Keratinocyte (primary cell): Measurements from ENCODE around the gene COL1A2. TPM values are rescaled to one million over a fixed set of nuclear protein-coding genes. Genes with fewer than 3 reads are reported as not detected.

Source experiments
- DNase-seq: peaks from one replicate; pipeline ENCODE4 v3.0.0-alpha.2; 2011; ENCODE audit warnings: low read depth, missing footprints, low spot score
- FAIRE-seq: peaks from 2 replicates; lab custom pipeline; 2011; peaks lifted over from hg19 to GRCh38; lab: Jason Lieb, UNC
- H2AFZ ChIP-seq: 2 replicates; pipeline ENCODE4 v1.6.0; 2012; ENCODE audit warnings: low read length, control low read depth, inconsistent platforms; ENCODE audit not compliant: control insufficient read depth
- H3K27ac ChIP-seq: 2 replicates; pipeline ENCODE4 v1.5.1; 2011; ENCODE audit warnings: low read length; ENCODE audit not compliant: control insufficient read depth, insufficient read depth
- H3K27me3 ChIP-seq: 3 replicates; pipeline ENCODE4 v1.6.0; 2011; ENCODE audit warnings: low read length; ENCODE audit not compliant: control insufficient read depth, insufficient read depth; ENCODE audit errors: extremely low read depth
- H3K36me3 ChIP-seq, 2 experiments: 2 replicates in 1 of 2; 3 replicates in 1 of 2; pipeline ENCODE4 v1.5.1; 2011; ENCODE audit warnings: low read length in 2 of 2, mild to moderate bottlenecking in 1 of 2; ENCODE audit not compliant: control insufficient read depth in 2 of 2, insufficient read depth in 2 of 2; ENCODE audit errors: extremely low read depth in 1 of 2
- H3K4me1 ChIP-seq: 3 replicates; pipeline ENCODE4 v1.5.1; 2011; ENCODE audit warnings: low read length; ENCODE audit not compliant: control insufficient read depth, insufficient read depth; ENCODE audit errors: extremely low read depth
- H3K4me2 ChIP-seq: 3 replicates; pipeline ENCODE4 v1.6.0; 2011; ENCODE audit warnings: low read depth, low read length; ENCODE audit not compliant: control insufficient read depth, insufficient read depth; ENCODE audit errors: extremely low read depth
- H3K4me3 ChIP-seq, 3 experiments: fragments of 200-600 bp in 1 of 3; sonication (generic) in 1 of 3; 2 replicates in 2 of 3; 3 replicates in 1 of 3; pipeline ENCODE4 v1.5.1; 2011 to 2016; ENCODE audit warnings: low read length in 3 of 3, mild to moderate bottlenecking in 3 of 3, control low read depth in 2 of 3, inconsistent platforms in 1 of 3, low read depth in 1 of 3, mixed read lengths in 1 of 3, mixed run types in 1 of 3, moderate library complexity in 1 of 3; ENCODE audit not compliant: control insufficient read depth in 2 of 3, insufficient read depth in 2 of 3; ENCODE audit errors: extremely low read depth in 1 of 3
- H3K79me2 ChIP-seq: 2 replicates; pipeline ENCODE4 v1.6.0; 2012; ENCODE audit warnings: low read length; ENCODE audit not compliant: control insufficient read depth, insufficient read depth
- H3K9ac ChIP-seq: 3 replicates; pipeline ENCODE4 v1.6.0; 2011; ENCODE audit warnings: low read length; ENCODE audit not compliant: control insufficient read depth, insufficient read depth; ENCODE audit errors: extremely low read depth
- H3K9me1 ChIP-seq: 3 replicates; pipeline ENCODE4 v1.6.0; 2011; ENCODE audit warnings: low read length; ENCODE audit not compliant: control insufficient read depth, insufficient read depth; ENCODE audit errors: extremely low read depth
- H3K9me3 ChIP-seq: 2 replicates; pipeline ENCODE4 v1.5.1; 2012; ENCODE audit warnings: low read depth, low read length; ENCODE audit not compliant: control insufficient read depth
- H4K20me1 ChIP-seq: 3 replicates; pipeline ENCODE4 v1.6.0; 2011; ENCODE audit warnings: low read length; ENCODE audit not compliant: control insufficient read depth, insufficient read depth; ENCODE audit errors: extremely low read depth
- EZH2 ChIP-seq: IDR thresholded peaks from one replicate; pipeline ENCODE4 v1.6.1; 2012; ENCODE audit warnings: inconsistent platforms, mild to moderate bottlenecking, low read length, moderate library complexity
- dilution Hi-C: fragments of 300-500 bp; cut with MboI; formaldehyde crosslinking; loops from one replicate; pipeline ENCODE4 v1.7.0; 2020; ENCODE audit warnings: low sequenced_read_pairs; ENCODE audit not compliant: extremely low pct_ligation_motif_present
- polyA plus RNA-seq, 5 experiments: library from polyadenylated mRNA; depleted of rRNA in 3 of 5; stranded (reverse) in 3 of 5; stranded (forward) in 1 of 5; unstranded in 1 of 5; fragments of >200 nt; gene quantifications; 1 replicate in 1 of 5; 2 replicates in 3 of 5; 3 replicates in 1 of 5; pipeline versions ENCODE4 v1.2.1 to v1.2.3, GENCODE V29; 2011 to 2012; ENCODE audit warnings: missing spikeins in 2 of 5, low read depth in 1 of 5, low replicate concordance in 1 of 5
- TF ChIP-seq, protein P1 (sequence below), 3 experiments: IDR thresholded peaks in 1 of 3; conservative IDR thresholded peaks in 1 of 3; optimal IDR thresholded peaks in 1 of 3; 2 replicates in 2 of 3; 3 replicates in 1 of 3; pipeline versions ENCODE3 to v1.5.1; 2011; ENCODE audit warnings: low read length in 3 of 3, mild to moderate bottlenecking in 3 of 3, moderate library complexity in 2 of 3, control low read depth in 1 of 3, inconsistent platforms in 1 of 3; ENCODE audit not compliant: insufficient read depth in 2 of 3; ENCODE audit errors: extremely low read depth in 1 of 3

Gene COL1A2
- polyA plus RNA-seq, 1 donor (not counting 4 experiments of a cell fraction or from before 2014, with no cell fraction given), result 0.13 TPM

DNA sequence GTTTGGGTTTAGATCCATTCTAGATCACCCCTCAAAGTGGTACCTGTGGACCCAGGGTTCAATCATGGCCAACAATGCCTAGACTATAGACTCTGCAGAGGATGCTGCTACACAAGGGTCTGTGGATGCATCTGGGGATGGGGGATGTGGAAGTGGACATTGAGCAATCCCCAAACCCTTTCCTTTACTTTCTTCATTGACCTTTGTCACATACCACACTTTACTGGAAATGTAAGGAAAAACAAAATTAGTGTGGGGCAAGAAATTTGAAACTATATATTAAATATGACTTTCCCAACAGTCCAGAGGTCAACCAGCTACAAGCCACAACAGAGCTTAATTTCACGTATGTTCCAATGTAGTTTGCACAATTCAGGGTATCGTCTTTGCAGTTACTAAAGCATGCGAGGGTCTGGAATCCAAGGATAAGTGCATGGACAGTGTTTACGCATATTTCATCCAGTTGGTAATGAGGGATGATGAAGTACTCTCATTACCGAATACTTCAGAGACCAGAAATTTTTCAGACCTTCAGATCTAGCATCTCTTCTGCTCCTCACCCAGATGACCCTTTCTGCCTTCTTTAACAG is 81.7 kb downstream of the COL1A2 start:
- H4K20me1 ChIP-seq, result no peaks in the 10 kb centered on the region
- no peak overlapping the region for H3K27ac ChIP-seq
- no peak for DNase-seq
- H3K4me2 ChIP-seq, result no peak overlapping the region
- H3K79me2 ChIP-seq, result no peaks in the 10 kb centered on the region
- H3K9me3 ChIP-seq, result no peaks in the 10 kb centered on the region
- no peak overlapping the region for H2AFZ ChIP-seq
- no peaks in the 10 kb centered on the region for H3K36me3 ChIP-seq
- peaks cover 2% of the 10 kb centered on the region for H3K27me3 ChIP-seq
- H3K4me3 ChIP-seq, result no peak overlapping the region
- TF ChIP-seq, protein P1, sequence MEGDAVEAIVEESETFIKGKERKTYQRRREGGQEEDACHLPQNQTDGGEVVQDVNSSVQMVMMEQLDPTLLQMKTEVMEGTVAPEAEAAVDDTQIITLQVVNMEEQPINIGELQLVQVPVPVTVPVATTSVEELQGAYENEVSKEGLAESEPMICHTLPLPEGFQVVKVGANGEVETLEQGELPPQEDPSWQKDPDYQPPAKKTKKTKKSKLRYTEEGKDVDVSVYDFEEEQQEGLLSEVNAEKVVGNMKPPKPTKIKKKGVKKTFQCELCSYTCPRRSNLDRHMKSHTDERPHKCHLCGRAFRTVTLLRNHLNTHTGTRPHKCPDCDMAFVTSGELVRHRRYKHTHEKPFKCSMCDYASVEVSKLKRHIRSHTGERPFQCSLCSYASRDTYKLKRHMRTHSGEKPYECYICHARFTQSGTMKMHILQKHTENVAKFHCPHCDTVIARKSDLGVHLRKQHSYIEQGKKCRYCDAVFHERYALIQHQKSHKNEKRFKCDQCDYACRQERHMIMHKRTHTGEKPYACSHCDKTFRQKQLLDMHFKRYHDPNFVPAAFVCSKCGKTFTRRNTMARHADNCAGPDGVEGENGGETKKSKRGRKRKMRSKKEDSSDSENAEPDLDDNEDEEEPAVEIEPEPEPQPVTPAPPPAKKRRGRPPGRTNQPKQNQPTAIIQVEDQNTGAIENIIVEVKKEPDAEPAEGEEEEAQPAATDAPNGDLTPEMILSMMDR (optimal IDR thresholded peaks at IDR 0.05 in 1 of 3, IDR thresholded peaks at IDR 0.05 in 1 of 3, conservative IDR thresholded peaks at IDR 0.05 in 1 of 3; ENCODE audit: extremely low read depth in 1 of 3, insufficient read depth in 2 of 3, low read length in 3 of 3), result no peak
- TF ChIP-seq EZH2, result no peak
- no peaks in the 10 kb centered on the region for H3K4me1 ChIP-seq
- H3K9ac ChIP-seq, result no peak overlapping the region
- dilution Hi-C loops, result no loop called here
- no peak for FAIRE-seq
- H3K9me1 ChIP-seq, result no peaks in the 10 kb centered on the region

DNA sequence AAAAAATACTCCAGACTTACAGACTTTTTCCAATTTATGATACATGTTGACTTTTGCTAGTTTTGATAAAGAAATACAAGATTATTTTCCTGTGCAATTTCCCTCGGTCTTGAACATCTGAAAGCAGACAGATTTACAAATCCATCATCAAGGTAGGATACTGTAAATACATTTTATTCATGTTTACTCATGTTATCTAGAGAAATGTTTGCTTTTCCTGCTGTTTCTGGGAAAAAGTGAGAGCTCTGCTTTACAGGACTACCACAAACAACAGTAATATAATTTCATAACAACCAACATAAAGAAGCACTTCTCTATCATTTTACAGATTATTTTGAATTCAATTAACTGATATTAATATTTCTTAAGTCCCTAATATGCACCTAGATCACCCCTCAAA is 83.2 kb downstream of the COL1A2 start:
- dilution Hi-C loops, result no loop called here
- no peak for TF ChIP-seq EZH2
- TF ChIP-seq, protein P1 (optimal IDR thresholded peaks at IDR 0.05 in 1 of 3, IDR thresholded peaks at IDR 0.05 in 1 of 3, conservative IDR thresholded peaks at IDR 0.05 in 1 of 3; ENCODE audit: extremely low read depth in 1 of 3, insufficient read depth in 2 of 3, low read length in 3 of 3), result no peak

More for the DNA sequence above, 83.2 kb downstream of the COL1A2 start:
- Histone ChIP-seq H4K20me1 (no peaks in the 10 kb centered on the region), H3K9me3 (no peaks in the 10 kb centered on the region), H3K4me3 (no peak overlapping the region), H3K36me3 (no peaks in the 10 kb centered on the region), H3K27me3 (peaks cover 2% of the 10 kb centered on the region), H2AFZ (no peak overlapping the region), H3K27ac (no peak overlapping the region), H3K4me2 (no peak overlapping the region), H3K79me2 (no peaks in the 10 kb centered on the region), H3K4me1 (no peaks in the 10 kb centered on the region), H3K9me1 (no peaks in the 10 kb centered on the region), H3K9ac (no peak overlapping the region)
- FAIRE-seq (no peak), DNase-seq (no peak)
